Gastroesophageal sphincter (tissue), 4 donors: ENCODE measurements around the gene STK32C. TPM values are rescaled to one million over a fixed set of nuclear protein-coding genes. Genes with fewer than 3 reads are reported as not detected.

Source experiments
- ATAC-seq: fragments of 150-250 bp; one replicate; pipeline ENCODE4 v1.9.1; 2016; ENCODE audit warnings: mild to moderate bottlenecking, moderate library complexity
- H3K27ac ChIP-seq, 4 donors: fragments of 200-600 bp; sonication (generic) in 3 of 4; 1 replicate in 3 of 4; 2 replicates in 1 of 4; pipeline ENCODE4 v1.5.1; 2016 to 2019
- H3K27me3 ChIP-seq: fragments of 200-600 bp; sonication (generic); one replicate; pipeline ENCODE4 v1.5.1; 2019
- H3K36me3 ChIP-seq, 2 donors: fragments of 200-600 bp; sonication (generic); one replicate each; pipeline ENCODE4 v1.5.1; 2019; ENCODE audit warnings: control low read depth in 1 of 2
- H3K4me1 ChIP-seq, 3 donors: fragments of 200-600 bp; sonication (generic); 1 replicate in 2 of 3; 2 replicates in 1 of 3; pipeline ENCODE4 v1.5.1; 2016 to 2019; ENCODE audit warnings: control low read depth in 2 of 3
- H3K4me3 ChIP-seq, 2 donors: fragments of 200-600 bp; sonication (generic); one replicate each; pipeline ENCODE4 v1.5.1; 2019; ENCODE audit warnings: mild to moderate bottlenecking in 1 of 2, moderate library complexity in 1 of 2
- H3K9me3 ChIP-seq, 3 donors: fragments of 200-600 bp; sonication (generic); one replicate each; pipeline ENCODE4 v1.5.1; 2017 to 2019; ENCODE audit warnings: control low read depth in 2 of 3
- EP300 ChIP-seq: sonication (generic); formaldehyde crosslinking; IDR thresholded peaks from one replicate; pipeline ENCODE4 v1.6.1; 2017; ENCODE audit warnings: antibody characterized with exemption, mild to moderate bottlenecking
- POLR2A ChIP-seq, 2 donors: fragments of 450-650 bp; IDR thresholded peaks; one replicate each; pipeline ENCODE4 v1.6.1; 2017; ENCODE audit warnings: antibody characterized with exemption in 2 of 2, mild to moderate bottlenecking in 2 of 2, moderate library complexity in 1 of 2
- POLR2AphosphoS5 ChIP-seq: sonication (generic); formaldehyde crosslinking; IDR thresholded peaks from one replicate; pipeline ENCODE4 v1.6.1; 2017; ENCODE audit warnings: antibody characterized with exemption
- WGBS, 2 donors: methylation state at CpG; one replicate each; pipeline ENCODE4 v1.1.5; 2018; ENCODE audit warnings: low coverage in 1 of 2; 5-methylcytosine and 5-hydroxymethylcytosine counted together
- total RNA-seq, 4 donors: library from RNA; depleted of rRNA; stranded (reverse); fragments of >200 nt; gene quantifications; one replicate each; pipeline ENCODE4 v1.1.0, GENCODE V29; 2016
- TF ChIP-seq, protein P1 (sequence below), 4 experiments: fragments of 200-600 bp in 2 of 4; fragments of 450-650 bp in 2 of 4; sonication (generic) in 1 of 4; IDR thresholded peaks; one replicate each; pipeline ENCODE4 v1.5.1; 2017 to 2019; ENCODE audit warnings: antibody characterized with exemption in 4 of 4, mild to moderate bottlenecking in 2 of 4, moderate library complexity in 2 of 4

Gene STK32C
- total RNA-seq, 4 donors from 2014 or later = 3.8 to 13.0 (median 5.1) TPM

DNA sequence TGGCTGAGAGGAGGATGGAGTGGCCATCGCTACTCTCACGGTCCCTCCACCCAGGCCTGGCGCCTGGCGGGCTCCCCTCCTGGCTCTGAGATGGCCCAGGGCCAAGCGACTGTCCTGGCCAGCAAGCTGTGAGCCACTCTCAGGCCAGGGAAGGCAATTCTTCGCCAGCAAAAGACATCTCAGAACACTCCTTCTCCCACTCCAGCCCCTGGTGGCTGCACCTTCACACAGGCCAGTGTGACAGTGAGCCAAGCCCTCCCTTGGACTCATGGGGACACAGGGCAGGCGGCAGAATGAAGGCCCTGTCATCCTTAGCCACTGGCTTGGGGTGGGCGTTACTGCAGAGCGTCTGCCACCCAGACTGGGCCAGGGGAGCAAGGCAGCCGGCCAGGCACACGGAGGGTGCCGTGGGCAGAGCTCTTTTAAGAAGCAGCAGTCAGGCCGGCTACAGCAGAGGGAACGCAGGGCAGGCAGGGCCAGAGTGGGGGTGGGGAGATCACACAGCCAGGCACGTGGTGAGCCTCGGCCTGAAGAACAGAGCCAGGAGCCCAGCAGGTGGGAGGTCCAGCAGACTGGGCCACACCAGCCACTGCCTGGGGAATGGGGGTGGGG is 14.4 kb downstream of the STK32C start:
- Histone ChIP-seq H3K9me3 (peaks cover 0 to 14% (median 0%) of the 10 kb centered on the region in 3 donors), H3K36me3 (no peaks in the 10 kb centered on the region), H3K27me3 (no peaks in the 10 kb centered on the region), H3K4me1 (peaks cover 0 to 20% (median 0%) of the 10 kb centered on the region in 3 donors), H3K4me3 (no peak overlapping the region), H3K27ac (peak overlapping the region in 2 of 4 donors; percentile 43 to 58)
- TF ChIP-seq, protein P1, sequence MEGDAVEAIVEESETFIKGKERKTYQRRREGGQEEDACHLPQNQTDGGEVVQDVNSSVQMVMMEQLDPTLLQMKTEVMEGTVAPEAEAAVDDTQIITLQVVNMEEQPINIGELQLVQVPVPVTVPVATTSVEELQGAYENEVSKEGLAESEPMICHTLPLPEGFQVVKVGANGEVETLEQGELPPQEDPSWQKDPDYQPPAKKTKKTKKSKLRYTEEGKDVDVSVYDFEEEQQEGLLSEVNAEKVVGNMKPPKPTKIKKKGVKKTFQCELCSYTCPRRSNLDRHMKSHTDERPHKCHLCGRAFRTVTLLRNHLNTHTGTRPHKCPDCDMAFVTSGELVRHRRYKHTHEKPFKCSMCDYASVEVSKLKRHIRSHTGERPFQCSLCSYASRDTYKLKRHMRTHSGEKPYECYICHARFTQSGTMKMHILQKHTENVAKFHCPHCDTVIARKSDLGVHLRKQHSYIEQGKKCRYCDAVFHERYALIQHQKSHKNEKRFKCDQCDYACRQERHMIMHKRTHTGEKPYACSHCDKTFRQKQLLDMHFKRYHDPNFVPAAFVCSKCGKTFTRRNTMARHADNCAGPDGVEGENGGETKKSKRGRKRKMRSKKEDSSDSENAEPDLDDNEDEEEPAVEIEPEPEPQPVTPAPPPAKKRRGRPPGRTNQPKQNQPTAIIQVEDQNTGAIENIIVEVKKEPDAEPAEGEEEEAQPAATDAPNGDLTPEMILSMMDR (IDR thresholded peaks at IDR 0.05) = peak in 1 of 4 experiments; percentile 31
- no peak for TF ChIP-seq POLR2A (IDR thresholded peaks at IDR 0.05)
- no peak for TF ChIP-seq EP300
- TF ChIP-seq POLR2AphosphoS5 = no peak
- 54% methylated on average over 3 of the region's 16 CpGs; no CpG with 5 or more reads in 1 of the 2 donors for WGBS, 2 donors
- ATAC-seq = peak; percentile 39

DNA sequence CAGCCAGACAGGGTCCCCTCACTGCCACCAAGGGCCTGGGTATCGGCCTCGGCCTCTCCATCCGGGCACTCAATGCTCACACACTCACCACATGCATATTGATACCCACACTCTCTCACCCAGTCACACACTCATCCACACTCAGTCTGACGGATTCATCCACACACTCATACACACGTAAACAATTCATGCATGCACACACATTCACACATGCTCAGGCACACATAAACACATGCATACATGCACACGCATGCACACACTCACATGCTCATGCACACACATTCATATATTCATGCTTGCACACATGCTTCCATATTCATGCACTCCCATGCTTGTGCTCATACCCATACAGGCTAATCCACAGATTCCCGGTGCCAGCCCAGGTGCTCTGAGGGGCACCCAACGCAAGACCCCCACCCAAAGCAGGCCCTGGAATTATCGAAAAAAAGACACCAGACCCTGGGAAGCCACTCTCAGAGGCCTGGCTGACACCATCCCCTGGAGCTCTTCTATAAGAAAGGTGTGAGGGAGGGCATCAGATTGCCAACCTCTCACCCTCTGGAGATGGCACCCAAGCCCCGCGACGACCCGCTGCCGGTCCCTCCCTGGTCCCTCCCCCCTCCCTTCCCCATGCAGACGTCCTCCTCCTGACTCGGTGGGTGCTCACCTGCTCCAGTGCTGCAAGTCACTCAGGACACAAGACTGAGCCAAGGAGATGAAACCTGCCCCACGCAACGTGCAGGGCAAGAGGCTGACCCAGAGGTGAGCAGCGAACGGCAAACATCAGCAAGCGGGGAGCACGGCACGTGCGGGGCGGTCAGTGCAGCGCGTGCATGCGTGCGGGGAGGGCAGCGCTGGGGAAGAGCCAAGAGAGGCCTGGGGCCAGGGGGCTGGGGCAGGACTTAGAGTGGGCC is 15.2 kb downstream of the STK32C start:
- Histone ChIP-seq H3K27me3 (no peaks in the 10 kb centered on the region), H3K27ac (peak overlapping the region in 1 of 4 donors; percentile 58), H3K4me1 (peaks cover 0 to 20% (median 0%) of the 10 kb centered on the region in 3 donors), H3K9me3 (peaks cover 0 to 16% (median 0%) of the 10 kb centered on the region in 3 donors), H3K36me3 (no peaks in the 10 kb centered on the region), H3K4me3 (no peak overlapping the region)
- 81 to 91% methylated on average over 10 to 12 of the region's 30 CpGs for WGBS, 2 donors
- no peak for TF ChIP-seq EP300
- TF ChIP-seq, protein P1 (IDR thresholded peaks at IDR 0.05) = no peak
- TF ChIP-seq POLR2AphosphoS5 = no peak
- no peak for TF ChIP-seq POLR2A (IDR thresholded peaks at IDR 0.05)
- no peak for ATAC-seq

DNA sequence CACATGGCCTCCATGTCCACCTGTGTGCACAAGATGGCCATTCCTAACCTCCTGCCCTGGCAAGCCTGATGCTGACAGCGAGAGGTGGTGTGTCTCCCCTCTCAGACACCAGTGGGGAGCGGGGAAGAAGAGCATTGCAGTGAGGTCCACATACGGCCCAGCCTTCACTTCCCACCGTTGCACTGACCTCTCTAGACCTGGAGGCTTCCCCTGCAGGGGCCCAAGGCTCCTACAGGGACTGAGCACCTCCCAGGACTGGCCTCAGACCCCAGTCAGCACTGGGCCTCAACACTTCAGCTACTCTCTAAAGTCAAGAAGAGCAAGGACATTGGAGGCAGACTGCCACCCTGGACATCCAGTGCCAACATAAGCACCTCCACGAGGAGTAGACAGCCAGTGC is 15.9 kb downstream of the STK32C start:
- Histone ChIP-seq H3K9me3 (peaks cover 0 to 16% (median 0%) of the 10 kb centered on the region in 3 donors), H3K4me3 (no peak overlapping the region), H3K27ac (no peak overlapping the region), H3K27me3 (no peaks in the 10 kb centered on the region), H3K4me1 (peaks cover 0 to 20% (median 0%) of the 10 kb centered on the region in 3 donors), H3K36me3 (no peaks in the 10 kb centered on the region)
- WGBS, 2 donors = 67% methylated on average over 1 of the region's 5 CpGs; no CpG with 5 or more reads in 1 of the 2 donors
- no peak for ATAC-seq
- TF ChIP-seq, protein P1 (IDR thresholded peaks at IDR 0.05) = no peak
- no peak for TF ChIP-seq POLR2AphosphoS5

DNA sequence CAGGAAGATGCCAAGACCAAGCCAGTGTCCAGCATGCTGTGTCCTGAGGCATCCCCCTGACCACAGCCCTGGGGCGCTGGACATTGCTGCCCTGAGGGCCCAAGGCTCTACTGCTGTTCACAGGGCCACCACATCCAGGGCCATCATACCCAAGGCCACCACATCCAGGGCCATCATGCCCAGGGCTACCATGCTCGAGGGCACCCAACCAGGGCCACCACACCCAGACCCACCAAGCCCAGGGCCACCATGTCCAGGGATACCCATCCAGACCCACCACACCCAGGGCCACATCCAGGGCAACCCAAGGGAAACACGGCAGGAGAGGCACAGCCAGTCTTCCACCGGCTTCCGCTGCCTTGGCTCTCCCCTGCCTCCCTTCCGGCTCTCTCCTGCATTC is 17.1 kb downstream of the STK32C start:
- Histone ChIP-seq H3K4me3 (no peak overlapping the region), H3K9me3 (peaks cover 0 to 16% (median 0%) of the 10 kb centered on the region in 3 donors), H3K36me3 (no peaks in the 10 kb centered on the region), H3K27me3 (no peaks in the 10 kb centered on the region), H3K27ac (no peak overlapping the region), H3K4me1 (peaks cover 0 to 20% (median 0%) of the 10 kb centered on the region in 3 donors)
- no peak for ATAC-seq
- no peak for TF ChIP-seq EP300
- TF ChIP-seq, protein P1 (IDR thresholded peaks at IDR 0.05) = no peak
- TF ChIP-seq POLR2A (IDR thresholded peaks at IDR 0.05) = no peak
- TF ChIP-seq POLR2AphosphoS5 = no peak
- WGBS, 2 donors = 100% methylated on average over 1 of the region's 6 CpGs; no CpG with 5 or more reads in 1 of the 2 donors
